MM.1S (cell line): Measurements from ENCODE around the gene LTBP3.

Experiments
- DNase-seq: peaks from one replicate; pipeline ENCODE4 v3.0.0-alpha.2; 2015
- H2AFZ ChIP-seq: fragments of 300-600 bp; sonication (generic); 2 replicates; pipeline ENCODE4 v1.6.0; 2016; ENCODE audit warnings: antibody characterized with exemption, low read length
- H3F3A ChIP-seq: fragments of 300-600 bp; sonication (generic); 2 replicates; pipeline ENCODE4 v1.6.1; 2016; ENCODE audit warnings: mild to moderate bottlenecking, antibody characterized with exemption, low read length, moderate library complexity, mixed read lengths; ENCODE audit not compliant: insufficient read depth
- H3K27ac ChIP-seq: fragments of 300-600 bp; sonication (generic); 2 replicates; pipeline ENCODE4 v1.5.1; 2016; ENCODE audit warnings: mild to moderate bottlenecking, low read length
- H3K27me3 ChIP-seq: fragments of 300-600 bp; sonication (generic); replicated peaks from 2 replicates; pipeline ENCODE4 v1.6.0; 2016; ENCODE audit warnings: low read length; ENCODE audit not compliant: insufficient read depth
- H3K36me3 ChIP-seq: fragments of 300-600 bp; sonication (generic); replicated peaks from 2 replicates; pipeline ENCODE4 v1.6.1; 2016; ENCODE audit warnings: mild to moderate bottlenecking, low read length, mixed read lengths; ENCODE audit not compliant: insufficient read depth
- H3K4me1 ChIP-seq: fragments of 300-600 bp; sonication (generic); 2 replicates; pipeline ENCODE4 v1.6.1; 2016; ENCODE audit warnings: low read length, mixed read lengths
- H3K4me2 ChIP-seq: fragments of 300-600 bp; sonication (generic); 2 replicates; pipeline ENCODE4 v1.6.0; 2016; ENCODE audit warnings: low read depth, low read length
- H3K4me3 ChIP-seq: fragments of 300-600 bp; sonication (generic); 2 replicates; pipeline ENCODE4 v1.5.1; 2016; ENCODE audit warnings: low read length, mixed read lengths
- H3K79me2 ChIP-seq: fragments of 300-600 bp; sonication (generic); 2 replicates; pipeline ENCODE4 v1.6.1; 2016; ENCODE audit warnings: mixed run types, low read length, mixed read lengths
- H3K9ac ChIP-seq: fragments of 300-600 bp; sonication (generic); 2 replicates; pipeline ENCODE4 v1.6.1; 2016; ENCODE audit warnings: low read length, mixed read lengths
- H3K9me2 ChIP-seq: fragments of 300-600 bp; sonication (generic); replicated peaks from 2 replicates; pipeline ENCODE4 v1.6.1; 2016; ENCODE audit warnings: mild to moderate bottlenecking, low read length, mixed read lengths; ENCODE audit not compliant: insufficient read depth
- H3K9me3 ChIP-seq: fragments of 300-600 bp; sonication (generic); replicated peaks from 2 replicates; pipeline ENCODE4 v1.6.1; 2016; ENCODE audit warnings: mild to moderate bottlenecking, low read length, mixed read lengths; ENCODE audit not compliant: insufficient read depth
- H4K20me1 ChIP-seq: fragments of 300-600 bp; sonication (generic); 2 replicates; pipeline ENCODE4 v1.6.1; 2016; ENCODE audit warnings: mild to moderate bottlenecking, low read length, moderate library complexity, mixed read lengths; ENCODE audit not compliant: insufficient read depth
- CTCF ChIP-seq: fragments of 300-600 bp; sonication (generic); IDR thresholded peaks from 2 replicates; pipeline ENCODE4 v1.5.1; 2016; ENCODE audit warnings: antibody characterized with exemption, low read length, mixed read lengths
- EZH2 ChIP-seq: fragments of 300-600 bp; sonication (generic); optimal IDR thresholded peaks from 2 replicates; pipeline ENCODE3; 2017; ENCODE audit warnings: low read depth, mild to moderate bottlenecking, antibody characterized with exemption, low read length, mixed read lengths
- EZH2phosphoT487 ChIP-seq: fragments of 300-600 bp; sonication (generic); IDR thresholded peaks from 2 replicates; pipeline ENCODE4 v1.6.1; 2018; ENCODE audit warnings: antibody characterized with exemption, low read length

The LTBP3 gene

GRCh38 chr11:65546217-65546958, 11.8 kb downstream of the LTBP3 start:
- Histone ChIP-seq H3K4me2 (peak overlapping the region; percentile 80), H3K4me3 (peak overlapping the region; percentile 59), H3K36me3 (no peaks in the 10 kb centered on the region), H3K27ac (peak overlapping the region; percentile 74), H3K9ac (peak overlapping the region; percentile 59), H2AFZ (peak overlapping the region; percentile 88), H3K79me2 (peaks cover 3% of the 10 kb centered on the region; the same call in 1 of the 2 replicates), H3K4me1 (peaks cover 26% of the 10 kb centered on the region), H3K27me3 (no peaks in the 10 kb centered on the region), H4K20me1 (no peaks in the 10 kb centered on the region), H3F3A (peaks cover 23% of the 10 kb centered on the region), H3K9me3 (no peaks in the 10 kb centered on the region), H3K9me2 (no peaks in the 10 kb centered on the region)
- TF ChIP-seq EZH2: no peak
- TF ChIP-seq CTCF: no peak
- TF ChIP-seq EZH2phosphoT487: no peak
- peak; percentile 96 for DNase-seq

- H3K9me3 ChIP-seq: no peaks in the 10 kb centered on the region
- no peaks in the 10 kb centered on the region for H3K27me3 ChIP-seq
- H3F3A ChIP-seq: peaks cover 22% of the 10 kb centered on the region
- H4K20me1 ChIP-seq: no peaks in the 10 kb centered on the region
- TF ChIP-seq CTCF (no peak), EZH2phosphoT487 (no peak), EZH2 (no peak)
- H3K4me3 ChIP-seq: peak overlapping the region; percentile 59
- H3K36me3 ChIP-seq: no peaks in the 10 kb centered on the region
- H3K9ac ChIP-seq: peak overlapping the region; percentile 59
- H3K4me2 ChIP-seq: peak overlapping the region; percentile 79
- no peak for DNase-seq
- peak overlapping the region; percentile 88 for H2AFZ ChIP-seq
- peaks cover 3% of the 10 kb centered on the region; the same call in 1 of the 2 replicates for H3K79me2 ChIP-seq
- H3K27ac ChIP-seq: peak overlapping the region; percentile 74; the same call in 1 of the 2 replicates
- peaks cover 25% of the 10 kb centered on the region for H3K4me1 ChIP-seq
- no peaks in the 10 kb centered on the region for H3K9me2 ChIP-seq
These were observed 12.3 kb downstream of the LTBP3 start for GRCh38 chr11:65545853-65546216.

GRCh38 chr11:65542738-65543390, 15.3 kb downstream of the LTBP3 start:
- TF ChIP-seq EZH2 (no peak), EZH2phosphoT487 (no peak), CTCF (no peak)
- no peak overlapping the region for H2AFZ ChIP-seq
- H3K4me3 ChIP-seq: no peak overlapping the region
- H3F3A ChIP-seq: peaks cover 34% of the 10 kb centered on the region
- no peaks in the 10 kb centered on the region for H3K9me3 ChIP-seq
- H3K79me2 ChIP-seq: peaks cover 6% of the 10 kb centered on the region; the same call in 1 of the 2 replicates
- H3K9ac ChIP-seq: no peak overlapping the region
- H3K4me1 ChIP-seq: peaks cover 28% of the 10 kb centered on the region
- no peak overlapping the region for H3K27ac ChIP-seq
- no peak overlapping the region for H3K4me2 ChIP-seq
- H4K20me1 ChIP-seq: no peaks in the 10 kb centered on the region
- H3K9me2 ChIP-seq: no peaks in the 10 kb centered on the region
- no peak for DNase-seq
- no peaks in the 10 kb centered on the region for H3K27me3 ChIP-seq
- H3K36me3 ChIP-seq: no peaks in the 10 kb centered on the region; the same call in 1 of the 2 replicates
